CD14-positive monocyte (primary cell): Measurements from ENCODE around the gene NIN. TPM values are rescaled to one million over a fixed set of nuclear protein-coding genes. Genes with fewer than 3 reads are reported as not detected.
A peak's percentile ranks its signal among the peaks of the same experiment; 100 is the strongest.

ENCODE experiments used
- DNase-seq, 3 donors: peaks; one replicate each; pipeline ENCODE4 v3.0.0-alpha.2; 2011 to 2022
- H2AFZ ChIP-seq: 2 replicates; pipeline ENCODE4 v1.6.0; 2012; ENCODE audit warnings: mild to moderate bottlenecking, low read depth, low read length, inconsistent platforms; ENCODE audit not compliant: insufficient read depth, poor library complexity, severe bottlenecking
- H3K27ac ChIP-seq, 2 donors: 1 replicate in 1 of 2; 2 replicates in 1 of 2; pipeline ENCODE4 v1.5.1; 2012 to 2013; ENCODE audit warnings: low read length in 2 of 2, control low read depth in 1 of 2, inconsistent platforms in 1 of 2, low read depth in 1 of 2, mild to moderate bottlenecking in 1 of 2
- H3K27me3 ChIP-seq, 2 donors: one replicate each; pipeline versions ENCODE4 v1.6.0 to v1.6.1; 2011 to 2013; ENCODE audit warnings: low read length in 2 of 2; ENCODE audit not compliant: control insufficient read depth in 2 of 2, insufficient read depth in 2 of 2
- H3K36me3 ChIP-seq, 2 donors: replicated peaks in 1 of 2; 1 replicate in 1 of 2; 2 replicates in 1 of 2; pipeline versions ENCODE4 v1.5.1 to v1.6.1; 2012 to 2013; ENCODE audit warnings: low read length in 2 of 2, control low read depth in 1 of 2, inconsistent platforms in 1 of 2, mild to moderate bottlenecking in 1 of 2; ENCODE audit not compliant: insufficient read depth in 2 of 2, control insufficient read depth in 1 of 2
- H3K4me1 ChIP-seq, 2 donors: 1 replicate in 1 of 2; 2 replicates in 1 of 2; pipeline versions ENCODE4 v1.5.1 to v1.6.1; 2012 to 2013; ENCODE audit warnings: low read length in 2 of 2, control low read depth in 1 of 2, inconsistent platforms in 1 of 2, mild to moderate bottlenecking in 1 of 2, moderate library complexity in 1 of 2; ENCODE audit not compliant: insufficient read depth in 2 of 2, control insufficient read depth in 1 of 2
- H3K4me2 ChIP-seq: replicated peaks from 2 replicates; pipeline ENCODE3; 2012; ENCODE audit warnings: low read length, moderate library complexity, mild to moderate bottlenecking; ENCODE audit not compliant: poor library complexity, severe bottlenecking; ENCODE audit errors: extremely low read depth
- H3K4me3 ChIP-seq, 3 experiments: fragments of 200-600 bp in 1 of 3; sonication (generic) in 1 of 3; replicated peaks in 1 of 3; 1 replicate in 2 of 3; 2 replicates in 1 of 3; pipeline ENCODE4 v1.5.1; 2011 to 2013; ENCODE audit warnings: low read length in 3 of 3, mild to moderate bottlenecking in 3 of 3, control low read depth in 2 of 3, low read depth in 2 of 3, inconsistent platforms in 1 of 3, moderate library complexity in 1 of 3
- H3K79me2 ChIP-seq: 2 replicates; pipeline ENCODE4 v1.6.0; 2012; ENCODE audit warnings: mild to moderate bottlenecking, control low read depth, inconsistent platforms, low read length, moderate library complexity; ENCODE audit not compliant: insufficient read depth
- H3K9ac ChIP-seq: 2 replicates; pipeline ENCODE4 v1.6.0; 2017; ENCODE audit warnings: low read length, mild to moderate bottlenecking; ENCODE audit not compliant: insufficient read depth, poor library complexity, severe bottlenecking
- H3K9me3 ChIP-seq, 2 donors: replicated peaks in 1 of 2; 1 replicate in 1 of 2; 2 replicates in 1 of 2; pipeline versions ENCODE4 v1.5.1 to v1.6.1; 2012 to 2013; ENCODE audit warnings: low read length in 2 of 2, control low read depth in 1 of 2; ENCODE audit not compliant: control insufficient read depth in 1 of 2, insufficient read depth in 1 of 2
- H4K20me1 ChIP-seq: 2 replicates; pipeline ENCODE4 v1.6.0; 2012; ENCODE audit warnings: mild to moderate bottlenecking, low read length, control low read depth, moderate library complexity; ENCODE audit not compliant: insufficient read depth
- H3K27ac Mint-ChIP-seq, 7 donors: one replicate each; pipeline ENCODE4 v1.8.0; 2020; ENCODE audit warnings: mild to moderate bottlenecking in 7 of 7, mixed read lengths in 7 of 7, moderate library complexity in 6 of 7, inconsistent platforms in 2 of 7
- H3K27me3 Mint-ChIP-seq, 3 donors: one replicate each; pipeline ENCODE4 v1.8.0; 2021 to 2022; ENCODE audit warnings: low read depth in 3 of 3, mild to moderate bottlenecking in 3 of 3, mixed read lengths in 3 of 3, moderate library complexity in 3 of 3, inconsistent platforms in 1 of 3
- H3K36me3 Mint-ChIP-seq, 2 donors: one replicate each; pipeline ENCODE4 v1.8.0; 2020; ENCODE audit warnings: mixed read lengths in 2 of 2, inconsistent platforms in 1 of 2, mild to moderate bottlenecking in 1 of 2
- H3K4me1 Mint-ChIP-seq: one replicate; pipeline ENCODE4 v1.8.0; 2020; ENCODE audit warnings: mild to moderate bottlenecking, mixed read lengths
- H3K4me3 Mint-ChIP-seq, 2 donors: one replicate each; pipeline ENCODE4 v1.8.0; 2020; ENCODE audit warnings: mild to moderate bottlenecking in 2 of 2, mixed read lengths in 2 of 2, moderate library complexity in 1 of 2
- H3K9me3 Mint-ChIP-seq, 7 donors: one replicate each; pipeline ENCODE4 v1.8.0; 2020 to 2022; ENCODE audit warnings: mixed read lengths in 7 of 7, mild to moderate bottlenecking in 6 of 7, moderate library complexity in 6 of 7, inconsistent platforms in 2 of 7
- CTCF ChIP-seq: fragments of 200-600 bp; IDR thresholded peaks from one replicate; pipeline ENCODE4 v1.8.0; 2022; ENCODE audit warnings: antibody characterized with exemption, mild to moderate bottlenecking
- WGBS: methylation state at CpG from one replicate; pipeline ENCODE4 v1.1.5; 2013; ENCODE audit warnings: missing lambda C conversion rate; ENCODE audit not compliant: insufficient coverage; 5-methylcytosine and 5-hydroxymethylcytosine counted together
- intact Hi-C, 2 donors: fragments of 100-400 bp; cut with micrococcal nuclease; formaldehyde crosslinking; loops; one replicate each; pipeline versions ENCODE4 v1.15.0 to v1.15.1; 2023
- polyA plus RNA-seq, 3 donors: library from polyadenylated mRNA; depleted of rRNA in 1 of 3; unstranded in 2 of 3; stranded (reverse) in 1 of 3; fragments of 300-500 nt in 2 of 3; fragments of >200 nt in 1 of 3; fragmentation: Illumina TruSeq in 2 of 3; gene quantifications; 1 replicate in 2 of 3; 2 replicates in 1 of 3; pipeline ENCODE4 v1.2.3, GENCODE V29; 2012 to 2021

Gene NIN
- polyA plus RNA-seq, 3 donors, result 15.3 to 29.1 (median 26.5) TPM

- Histone ChIP-seq H3K4me1 (peaks cover 8 to 12% of the 10 kb centered on the region in 2 donors), H3K4me2 (peak overlapping the region; percentile 93), H3K9me3 (no peaks in the 10 kb centered on the region), H4K20me1 (no peaks in the 10 kb centered on the region), H3K27me3 (no peaks in the 10 kb centered on the region), H3K27ac (peak overlapping the region in 1 of 2 donors; percentile 71), H3K4me3 (peak overlapping the region; percentile 70 to 93 (median 77)), H2AFZ (peak overlapping the region; percentile 86), H3K36me3 (no peaks in the 10 kb centered on the region), H3K79me2 (no peaks in the 10 kb centered on the region), H3K9ac (peak overlapping the region; percentile 22)
- H3K27ac Mint-ChIP-seq, result peak overlapping the region in 2 of 7 donors; percentile 35 to 73
- H3K27me3 Mint-ChIP-seq, result peaks cover 0 to 3% (median 0%) of the 10 kb centered on the region in 3 donors
- H3K4me3 Mint-ChIP-seq, result peak overlapping the region; percentile 91 to 95
- peaks cover 22% of the 10 kb centered on the region for H3K4me1 Mint-ChIP-seq
- intact Hi-C loops, result no loop called here
- DNase-seq, result no peak
- H3K36me3 Mint-ChIP-seq, result no peaks in the 10 kb centered on the region
- H3K9me3 Mint-ChIP-seq, result no peaks in the 10 kb centered on the region
- no peak for TF ChIP-seq CTCF
- WGBS, result no CpG with 5 or more reads among the region's 1 CpG
These were observed 28.3 kb upstream of the NIN start for GRCh38 chr14:50859296-50859624.

GRCh38 chr14:50856660-50857059 is 25.7 kb upstream of the NIN start:
- no peaks in the 10 kb centered on the region for H4K20me1 ChIP-seq
- intact Hi-C loops, result no loop called here
- no peaks in the 10 kb centered on the region for H3K27me3 ChIP-seq
- TF ChIP-seq CTCF, result no peak
- Mint-ChIP-seq H3K9me3 (peaks cover 0 to 2% (median 0%) of the 10 kb centered on the region in 7 donors), H3K27me3 (peaks cover 0 to 5% (median 0%) of the 10 kb centered on the region in 3 donors), H3K36me3 (no peaks in the 10 kb centered on the region), H3K27ac (no peak overlapping the region), H3K4me1 (peaks cover 19% of the 10 kb centered on the region), H3K4me3 (no peak overlapping the region)
- 77% methylated on average over 5 of the region's 5 CpGs for WGBS
- no peaks in the 10 kb centered on the region for H3K36me3 ChIP-seq
- no peaks in the 10 kb centered on the region for H3K9me3 ChIP-seq
- no peak overlapping the region for H3K4me3 ChIP-seq
- no peak overlapping the region for H2AFZ ChIP-seq
- H3K27ac ChIP-seq, result no peak overlapping the region
- H3K4me2 ChIP-seq, result no peak overlapping the region
- no peak for DNase-seq
- no peak overlapping the region for H3K9ac ChIP-seq
- H3K79me2 ChIP-seq, result no peaks in the 10 kb centered on the region
- H3K4me1 ChIP-seq, result peaks cover 8 to 12% of the 10 kb centered on the region in 2 donors
